ENCODE measurements around the gene NOL6. TPM values are rescaled to one million over a fixed set of nuclear protein-coding genes. Genes with fewer than 3 reads are reported as not detected.
A peak's percentile ranks its signal among the peaks of the same experiment; 100 is the strongest.
"Not testable (repeated sequence)": the region's sequence is repeated elsewhere in the genome, so short reads cannot be mapped to it uniquely, and the experiment has no call there.

NOL6 gene
- total RNA-seq, 1 experiment from 2014 or later: 34.8 TPM

GRCh38 chr9:33435821-33436277 is 37.9 kb downstream of the NOL6 start:
- DNase-seq (ENCODE audit: low read depth): no peak

- DNase-seq (ENCODE audit: low read depth): no peak
Measured at GRCh38 chr9:33434317-33435105, 39.2 kb downstream of the NOL6 start.

GRCh38 chr9:33433871-33434270 is 39.9 kb downstream of the NOL6 start:
- DNase-seq (ENCODE audit: low read depth): no peak

DNA sequence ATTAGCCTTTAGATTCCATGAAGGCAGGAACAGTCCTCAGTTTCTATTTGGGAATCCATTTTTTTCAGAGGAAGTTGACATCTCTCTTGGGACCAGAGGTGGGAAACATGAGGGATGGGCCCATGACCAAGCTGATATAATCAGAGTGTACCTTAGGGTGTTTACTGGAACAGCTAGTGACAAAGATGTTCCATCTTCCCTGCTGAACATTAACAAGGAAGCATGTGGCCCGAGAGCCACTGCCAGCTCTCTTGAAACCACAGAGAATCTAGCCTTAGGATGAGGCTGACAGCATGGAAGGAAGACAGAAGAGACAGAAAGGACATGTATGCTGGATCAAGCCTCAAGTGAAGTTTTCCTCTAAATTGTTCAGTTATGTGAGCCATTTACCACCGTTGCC is 42.3 kb downstream of the NOL6 start:
- no peak for DNase-seq (ENCODE audit: low read depth)

DNA sequence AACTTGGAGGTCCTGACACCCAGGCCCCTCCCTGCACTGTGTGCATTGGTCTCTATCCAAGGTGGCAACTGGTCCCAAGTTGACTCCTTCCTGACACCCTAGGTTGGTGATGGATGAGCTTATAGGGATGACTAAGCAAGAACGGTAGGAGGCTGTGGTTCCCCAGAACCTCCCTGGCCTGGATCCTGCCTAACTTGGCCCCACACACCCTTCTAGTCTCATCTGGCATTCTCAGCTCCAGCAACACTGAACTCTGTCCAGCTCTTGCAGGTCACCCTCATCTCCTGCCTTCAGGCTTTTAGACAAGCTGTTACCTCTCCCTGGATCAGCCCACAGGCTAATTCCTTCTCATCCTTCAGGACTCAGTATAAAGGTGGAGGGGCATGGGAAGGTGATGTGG is 42.8 kb downstream of the NOL6 start:
- no peak for DNase-seq (ENCODE audit: low read depth)

GRCh38 chr9:33429256-33429985 is 44.3 kb downstream of the NOL6 start:
- DNase-seq (ENCODE audit: low read depth): no peak

GRCh38 chr9:33426843-33427293 is 46.9 kb downstream of the NOL6 start:
- DNase-seq (ENCODE audit: low read depth): no peak

DNA sequence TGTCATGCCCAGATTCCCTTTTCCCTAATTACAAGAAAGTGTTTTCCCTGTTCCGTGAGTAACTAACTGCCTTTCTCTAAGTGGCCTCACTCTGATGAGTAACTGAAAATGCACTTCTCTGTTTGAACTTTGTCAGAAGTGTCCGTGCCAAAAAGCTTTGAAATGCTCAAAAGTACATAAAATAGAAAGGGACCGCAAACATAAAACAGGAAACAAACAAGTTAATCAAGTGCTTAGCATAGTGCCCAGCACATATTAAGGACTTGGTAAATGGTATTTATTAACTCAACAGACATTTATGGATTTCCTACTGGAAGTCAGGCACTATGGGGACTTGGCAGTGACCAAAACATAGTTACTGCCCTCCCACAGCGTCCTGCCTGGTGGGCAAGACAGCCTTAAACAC is 48.6 kb downstream of the NOL6 start:
- DNase-seq (ENCODE audit: low read depth): no peak

GRCh38 chr9:33424492-33424891 is 49.2 kb downstream of the NOL6 start:
- DNase-seq (ENCODE audit: low read depth): not testable (repeated sequence)

DNA sequence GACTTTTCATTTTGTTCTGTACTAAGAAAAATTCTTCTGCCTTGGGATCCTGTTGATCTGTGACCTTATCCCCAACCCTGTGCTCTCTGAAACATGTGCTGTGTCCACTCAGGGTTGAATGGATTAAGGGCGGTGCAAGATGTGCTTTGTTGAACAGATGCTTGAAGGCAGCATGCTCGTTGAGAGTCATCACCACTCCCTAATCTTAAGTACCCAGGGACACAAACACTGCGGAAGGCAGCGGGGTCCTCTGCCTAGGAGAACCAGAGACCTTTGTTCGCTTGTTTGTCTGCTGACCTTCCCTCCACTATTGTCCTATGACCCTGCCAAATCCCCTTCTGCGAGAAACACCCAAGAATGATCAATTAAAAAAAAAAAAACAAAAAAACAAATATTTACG is 49.7 kb downstream of the NOL6 start:
- not testable (repeated sequence) for DNase-seq (ENCODE audit: low read depth)

DNA sequence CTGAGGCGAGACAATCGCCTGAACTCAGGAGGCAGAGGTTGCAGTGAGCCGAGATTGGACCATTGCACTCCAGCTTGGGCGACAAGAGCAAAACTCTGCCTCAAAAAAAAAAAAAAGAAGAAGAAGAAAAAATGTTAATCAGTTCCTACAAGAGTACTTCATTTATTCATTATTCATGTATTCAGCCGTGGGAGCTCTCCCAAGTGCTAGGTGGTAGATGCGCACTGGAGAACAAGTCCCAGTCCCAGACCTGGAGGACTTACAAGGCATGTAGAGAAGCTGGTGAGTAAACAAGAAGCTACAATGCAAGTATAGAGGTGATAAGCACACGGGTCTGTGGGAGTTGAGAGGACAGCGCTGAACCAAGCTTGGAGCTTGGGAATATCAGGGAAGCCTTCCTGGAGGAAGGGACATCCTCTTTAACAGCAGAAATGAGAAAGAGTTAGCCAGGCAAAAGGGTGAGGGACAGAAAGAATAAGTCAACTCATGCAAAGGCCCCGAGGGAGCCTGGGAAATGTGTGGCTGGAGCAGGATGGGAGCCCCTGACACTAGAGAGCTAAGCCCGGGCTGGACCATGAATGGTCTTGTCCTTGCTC is 53.9 kb downstream of the NOL6 start:
- DNase-seq (ENCODE audit: low read depth): no peak

- no peak for DNase-seq (ENCODE audit: low read depth)
Measured at GRCh38 chr9:33418090-33418489, 55.6 kb downstream of the NOL6 start.

DNA sequence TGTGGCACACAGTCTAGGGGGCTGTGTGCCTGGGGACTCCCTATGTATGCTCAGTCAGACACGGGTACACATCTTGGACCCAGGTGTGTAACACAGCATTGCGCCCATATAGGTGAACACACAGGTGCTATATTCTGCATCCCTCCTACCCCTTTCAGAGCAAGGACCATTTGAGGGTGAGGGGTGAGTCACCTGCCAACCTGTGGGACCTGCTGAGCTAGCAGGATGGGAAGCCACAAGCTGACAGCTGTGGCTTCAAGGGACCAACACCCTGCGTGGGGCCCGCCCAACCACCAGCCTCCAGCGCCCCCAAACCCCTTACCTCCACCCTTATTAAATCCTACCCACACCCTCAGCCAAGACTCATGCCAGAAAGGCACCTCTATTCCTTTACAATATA is 56.7 kb downstream of the NOL6 start:
- no peak for DNase-seq (ENCODE audit: low read depth)

DNA sequence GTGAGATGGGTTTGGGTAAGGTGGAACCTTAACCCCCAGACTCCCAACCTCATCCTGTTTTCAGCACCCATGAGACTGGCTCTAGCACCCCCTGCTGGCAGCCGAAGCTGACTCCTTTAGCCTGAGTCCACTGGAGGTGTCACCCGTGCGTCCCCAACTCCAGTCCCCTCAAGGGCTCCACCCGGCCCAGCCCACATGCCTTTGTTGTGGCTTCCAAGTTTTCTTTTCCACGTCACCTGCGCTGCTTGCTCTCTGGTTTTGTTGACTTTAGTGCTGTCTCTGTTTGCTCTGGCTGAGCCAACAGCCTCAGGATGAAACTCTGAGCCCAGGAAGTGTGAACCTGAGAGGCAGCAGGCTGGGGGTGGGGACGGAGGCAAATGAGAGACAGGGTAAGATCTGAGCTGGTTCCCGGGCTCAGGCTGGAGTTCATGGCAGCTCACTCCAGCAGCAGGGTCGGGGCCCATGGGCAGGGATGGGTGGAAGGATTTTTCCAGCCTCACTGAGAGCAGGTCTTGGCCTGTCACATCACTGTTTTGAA is 58.2 kb downstream of the NOL6 start:
- DNase-seq (ENCODE audit: low read depth): peak; percentile 29

- DNase-seq (ENCODE audit: low read depth): no peak
Measured at GRCh38 chr9:33414889-33415500, 58.7 kb downstream of the NOL6 start.

- no peak for DNase-seq (ENCODE audit: low read depth)
Measured at GRCh38 chr9:33414268-33414667, 59.5 kb downstream of the NOL6 start.

Other genes starting within 250 kb of the NOL6 start
- gene SPINK4, start 233.8 kb downstream of the NOL6 start, total RNA-seq (2014; rRNA removed): not detected in 2 replicates
- gene BAG1, start 209.2 kb downstream of the NOL6 start, total RNA-seq (2014; rRNA removed): 40.4 and 66.6 TPM in 2 replicates
- 77.4 and 78.9 TPM in 2 replicates for gene CHMP5, start 208.9 kb downstream of the NOL6 start, total RNA-seq (2014; rRNA removed)
- 20.2 and 23.4 TPM in 2 replicates for gene NFX1, start 183.4 kb downstream of the NOL6 start, total RNA-seq (2014; rRNA removed)
- not detected in 2 replicates for gene AQP7, start 71.4 kb downstream of the NOL6 start, total RNA-seq (2014; rRNA removed)
- gene AQP3, start 26.3 kb downstream of the NOL6 start, total RNA-seq (2014; rRNA removed): 16.4 and 40.1 TPM in 2 replicates
- gene ANKRD18B, start 50.3 kb upstream of the NOL6 start, total RNA-seq (2014; rRNA removed): 6.0 and 7.9 TPM in 2 replicates